Measurements from ENCODE around the gene CLEC4E. TPM values are rescaled to one million over a fixed set of nuclear protein-coding genes. Genes with fewer than 3 reads are reported as not detected.
"Not testable (repeated sequence)": the region's sequence is repeated elsewhere in the genome, so short reads cannot be mapped to it uniquely, and the experiment has no call there.

CLEC4E gene
- 24.4 and 40.4 TPM in 2 replicates for total RNA-seq

- H3K36me3 ChIP-seq (ENCODE audit: control insufficient read depth, insufficient read depth, low read length); DNase-seq (ENCODE audit: low read depth); H3K27me3 ChIP-seq (ENCODE audit: control insufficient read depth, insufficient read depth, low read length); H3K4me3 ChIP-seq (ENCODE audit: low read depth, low read length): not testable (repeated sequence)
Measured at GRCh38 chr12:8540831-8541230, at the start of gene CLEC4E. Gene CLEC4E, minus strand, starts transcription at chr12:8540905. Its CDS starts 108 bp downstream, at chr12:8540797.

GRCh38 chr12:8589679-8590078 is 49.0 kb upstream of the CLEC4E start:
- Histone ChIP-seq H3K4me3 (ENCODE audit: low read depth, low read length) (no peak overlapping the region), H3K27me3 (ENCODE audit: control insufficient read depth, insufficient read depth, low read length) (no peaks in the 10 kb centered on the region), H3K36me3 (ENCODE audit: control insufficient read depth, insufficient read depth, low read length) (no peaks in the 10 kb centered on the region)
- TF ChIP-seq CTCF (IDR thresholded peaks at IDR 0.05; ENCODE audit: insufficient read depth, low read length, poor library complexity, severe bottlenecking) = no peak
- no peak for DNase-seq (ENCODE audit: low read depth)

- not testable (repeated sequence) for H3K36me3 ChIP-seq (ENCODE audit: control insufficient read depth, insufficient read depth, low read length); H3K27me3 ChIP-seq (ENCODE audit: control insufficient read depth, insufficient read depth, low read length); H3K4me3 ChIP-seq (ENCODE audit: low read depth, low read length); DNase-seq (ENCODE audit: low read depth)
Measured at GRCh38 chr12:8584478-8584877, 43.8 kb upstream of the CLEC4E start.

GRCh38 chr12:8584004-8584403 is 43.3 kb upstream of the CLEC4E start:
- no peak for DNase-seq (ENCODE audit: low read depth)
- no peaks in the 10 kb centered on the region for H3K27me3 ChIP-seq (ENCODE audit: control insufficient read depth, insufficient read depth, low read length)
- no peaks in the 10 kb centered on the region for H3K36me3 ChIP-seq (ENCODE audit: control insufficient read depth, insufficient read depth, low read length)
- TF ChIP-seq CTCF (IDR thresholded peaks at IDR 0.05; ENCODE audit: insufficient read depth, low read length, poor library complexity, severe bottlenecking) = no peak
- H3K4me3 ChIP-seq (ENCODE audit: low read depth, low read length) = no peak overlapping the region

- no peak for TF ChIP-seq CTCF (IDR thresholded peaks at IDR 0.05; ENCODE audit: insufficient read depth, low read length, poor library complexity, severe bottlenecking)
- H3K4me3 ChIP-seq (ENCODE audit: low read depth, low read length) = no peak overlapping the region
- no peaks in the 10 kb centered on the region for H3K27me3 ChIP-seq (ENCODE audit: control insufficient read depth, insufficient read depth, low read length)
- no peak for DNase-seq (ENCODE audit: low read depth)
- H3K36me3 ChIP-seq (ENCODE audit: control insufficient read depth, insufficient read depth, low read length) = no peaks in the 10 kb centered on the region
Measured at GRCh38 chr12:8581098-8581784, 40.5 kb upstream of the CLEC4E start.

- H3K4me3 ChIP-seq (ENCODE audit: low read depth, low read length) = no peak overlapping the region
- DNase-seq (ENCODE audit: low read depth) = no peak
- H3K36me3 ChIP-seq (ENCODE audit: control insufficient read depth, insufficient read depth, low read length) = no peaks in the 10 kb centered on the region
- TF ChIP-seq CTCF (IDR thresholded peaks at IDR 0.05; ENCODE audit: insufficient read depth, low read length, poor library complexity, severe bottlenecking) = no peak
- no peaks in the 10 kb centered on the region for H3K27me3 ChIP-seq (ENCODE audit: control insufficient read depth, insufficient read depth, low read length)
Measured at GRCh38 chr12:8577879-8578278, 37.2 kb upstream of the CLEC4E start.

GRCh38 chr12:8572507-8572906 is 31.8 kb upstream of the CLEC4E start:
- Histone ChIP-seq H3K36me3 (ENCODE audit: control insufficient read depth, insufficient read depth, low read length) (no peaks in the 10 kb centered on the region), H3K27me3 (ENCODE audit: control insufficient read depth, insufficient read depth, low read length) (no peaks in the 10 kb centered on the region), H3K4me3 (ENCODE audit: low read depth, low read length) (no peak overlapping the region)
- DNase-seq (ENCODE audit: low read depth) = no peak
- no peak for TF ChIP-seq CTCF (IDR thresholded peaks at IDR 0.05; ENCODE audit: insufficient read depth, low read length, poor library complexity, severe bottlenecking)

Measured in kidney epithelial cell (primary cell).